HG03064 (cell line): ENCODE measurements around the gene CFAP20.

ENCODE experiments used
- ATAC-seq: cut with Tn5 transposase; IDR thresholded peaks from one replicate; pipeline ENCODE4 v1.9.1; 2021; ENCODE audit warnings: low read depth; ENCODE audit not compliant: unreplicated experiment

The CFAP20 gene

DNA sequence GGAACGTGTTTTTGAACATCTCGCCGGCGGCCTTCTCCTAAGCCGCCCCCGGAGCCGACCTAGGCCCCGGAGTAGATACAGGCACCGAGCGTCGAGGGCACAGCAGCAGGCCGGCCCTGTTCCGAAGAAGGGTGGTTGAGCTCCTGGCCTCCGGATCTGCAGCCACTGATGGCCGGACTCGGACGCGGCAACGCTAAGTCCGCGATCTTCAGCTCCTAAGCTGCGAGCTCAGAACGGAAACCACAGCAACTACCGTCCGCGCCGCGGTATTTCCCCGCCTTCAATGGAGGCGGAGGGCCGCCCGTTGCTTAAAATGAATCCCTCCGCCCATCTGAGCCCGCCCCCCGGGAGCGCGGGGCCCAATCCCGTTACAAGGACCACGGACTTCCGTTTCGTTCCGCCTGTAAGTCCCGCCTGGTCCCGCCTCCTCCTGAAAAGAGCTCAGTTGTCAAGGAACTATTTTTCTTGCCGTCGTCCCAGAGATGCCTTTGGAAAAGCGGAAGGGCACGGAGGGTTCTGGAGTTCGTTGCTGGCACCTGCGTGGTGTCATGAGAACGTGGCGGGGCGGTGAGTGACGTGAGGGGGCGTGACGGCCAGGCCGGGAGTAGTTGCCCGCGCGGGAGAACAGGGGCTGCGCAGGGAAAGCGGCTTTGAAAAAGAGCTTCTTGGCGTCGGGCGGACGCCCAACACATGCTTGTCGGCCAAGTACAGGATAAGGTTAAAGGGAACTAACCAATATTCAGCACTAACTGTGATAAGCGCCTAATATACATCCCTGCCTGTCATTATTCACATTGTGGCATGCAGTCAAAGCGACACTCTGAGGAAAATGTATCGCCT lies at the start of gene CFAP20:
Gene CFAP20, minus strand, starts transcription at position 285 of the 840 bp plus-strand sequence. Its CDS starts 266 bp downstream, at position 19.
- peak; percentile 85 for ATAC-seq

DNA sequence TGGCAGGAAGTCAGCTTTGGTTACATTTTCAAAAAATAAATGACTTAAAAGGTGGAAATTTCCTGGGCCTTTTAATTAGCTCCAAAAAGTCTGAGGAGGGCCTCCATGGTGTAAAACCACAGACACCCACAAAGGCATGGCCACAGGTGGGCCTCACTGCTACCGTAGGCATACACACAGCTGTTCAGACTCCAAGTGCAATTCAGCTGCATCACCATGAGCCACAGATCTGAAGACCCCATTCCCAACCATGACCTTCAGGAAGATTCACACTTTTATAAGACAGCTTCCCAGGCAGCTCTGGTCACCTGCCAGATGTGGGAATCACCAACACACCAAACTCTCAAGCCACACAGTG lies 48.2 kb upstream of the CFAP20 start:
- no peak for ATAC-seq

DNA sequence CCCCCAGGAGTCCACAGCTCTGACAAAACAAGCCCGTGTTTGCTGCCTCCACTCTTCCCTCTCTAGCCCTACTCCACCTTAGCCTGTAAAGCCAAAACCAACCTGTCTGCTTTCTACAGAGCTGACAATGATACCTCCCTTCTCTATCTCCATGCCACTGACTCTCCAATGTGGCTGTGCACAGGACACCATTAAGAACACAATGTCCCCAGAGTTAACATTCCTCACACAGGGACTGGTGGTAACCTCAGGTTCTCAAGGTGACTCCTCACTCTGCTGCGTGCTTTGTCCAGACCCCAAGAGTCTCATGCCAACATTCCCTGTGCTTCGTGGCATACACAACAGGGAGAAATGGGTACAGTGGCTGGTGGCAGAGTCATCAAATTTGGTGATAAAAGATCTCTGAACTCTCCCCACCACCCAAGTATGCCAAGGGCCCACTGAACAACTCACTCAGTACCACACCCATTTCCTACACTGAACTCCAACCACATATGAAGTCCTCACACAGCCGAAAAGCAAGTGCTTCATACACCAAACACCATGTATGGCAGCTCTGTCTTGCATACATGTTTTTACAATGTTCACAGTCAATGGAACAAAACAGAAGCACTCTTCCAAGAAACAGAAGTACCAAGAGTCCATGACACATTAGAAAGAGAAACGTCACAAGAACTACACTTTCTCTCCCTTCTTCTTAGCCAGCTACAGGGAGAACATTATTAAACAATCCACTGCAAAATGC lies 47.6 kb upstream of the CFAP20 start:
- no peak for ATAC-seq

DNA sequence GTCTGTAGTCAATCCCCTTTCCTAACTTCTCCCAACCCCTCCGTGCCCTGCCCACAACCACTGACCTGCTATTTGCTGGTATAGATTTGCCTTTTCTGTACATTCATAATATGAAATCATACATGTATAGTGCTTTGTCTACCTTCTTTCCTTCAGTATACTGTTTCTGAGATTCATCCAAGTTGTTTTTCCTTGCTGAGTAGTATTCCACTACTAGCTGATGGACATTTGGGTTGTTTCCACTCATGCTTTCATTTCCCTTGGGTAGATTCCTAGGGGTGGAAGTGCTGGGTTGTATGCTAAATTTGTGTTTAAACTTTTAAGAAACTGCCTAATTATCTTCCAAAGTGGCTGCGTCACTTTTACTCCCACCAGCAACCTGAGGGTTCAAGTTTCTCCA lies 41.0 kb upstream of the CFAP20 start:
- ATAC-seq, result no peak

DNA sequence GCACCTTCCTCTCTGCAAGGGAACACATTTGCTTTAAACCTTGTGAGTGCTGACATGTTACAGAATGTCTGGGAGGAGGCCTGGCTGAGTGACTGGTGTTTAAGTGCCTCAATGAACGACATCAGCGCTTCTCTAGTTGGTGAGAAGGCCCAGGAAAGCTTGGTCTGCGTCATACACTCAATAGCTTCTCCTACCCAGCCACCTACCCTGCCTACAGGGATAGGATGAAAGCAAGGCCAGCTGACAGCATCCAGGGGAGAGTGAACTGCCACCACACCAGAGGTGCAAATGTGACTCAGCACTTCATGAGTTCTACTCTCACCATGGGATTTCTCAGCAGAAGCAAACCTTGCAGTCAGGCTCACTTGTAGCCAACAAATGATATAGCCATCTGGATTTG lies 31.7 kb upstream of the CFAP20 start:
- no peak for ATAC-seq

DNA sequence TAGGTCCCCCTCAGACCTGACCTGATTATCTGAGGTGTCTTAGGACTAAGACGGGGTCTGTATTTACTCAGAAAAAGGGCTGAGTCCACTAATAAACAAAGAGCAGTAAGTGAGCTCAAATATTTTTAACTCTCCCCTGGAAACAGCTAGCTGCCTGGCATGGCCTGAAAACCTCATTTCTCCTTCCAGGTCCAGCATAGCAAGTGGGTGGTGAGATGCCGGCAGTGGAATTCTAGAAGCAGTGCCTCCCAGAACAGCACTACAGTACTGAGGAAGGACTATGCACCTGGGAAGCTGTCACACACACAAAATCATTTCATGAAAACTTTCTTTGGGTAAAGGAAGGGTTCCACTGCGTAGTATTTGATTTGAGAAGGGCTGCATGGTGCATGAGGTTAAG lies 29.5 kb upstream of the CFAP20 start:
- ATAC-seq, result no peak

DNA sequence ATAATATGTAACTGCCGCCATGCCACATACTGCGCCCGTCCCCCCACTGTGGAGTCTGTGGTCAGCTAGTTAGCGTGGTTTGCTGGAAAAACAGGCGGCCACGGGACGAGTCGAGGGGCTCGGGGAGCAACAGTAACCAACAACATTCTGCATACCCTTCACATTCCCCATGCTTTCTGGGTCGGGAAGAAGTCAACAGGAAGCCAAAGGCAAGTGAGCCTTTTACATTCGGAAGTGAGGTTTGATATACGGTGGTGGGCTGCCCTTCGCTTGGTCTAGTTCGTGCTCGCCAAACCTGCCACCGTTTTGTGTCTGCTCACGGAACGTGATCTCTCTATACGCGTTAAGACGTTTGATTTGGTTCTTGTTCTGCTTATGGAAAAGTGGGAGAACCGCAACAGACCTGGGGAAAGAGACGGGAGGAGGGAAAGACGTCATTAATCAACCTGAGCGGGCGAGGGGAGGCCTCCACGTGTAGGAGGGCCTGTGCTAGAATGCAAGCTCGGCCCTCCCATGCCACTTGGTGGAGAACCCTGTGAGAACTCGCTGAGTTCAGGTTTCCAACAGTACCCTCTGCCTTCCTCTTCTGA lies 28.9 kb upstream of the CFAP20 start:
- no peak for ATAC-seq

DNA sequence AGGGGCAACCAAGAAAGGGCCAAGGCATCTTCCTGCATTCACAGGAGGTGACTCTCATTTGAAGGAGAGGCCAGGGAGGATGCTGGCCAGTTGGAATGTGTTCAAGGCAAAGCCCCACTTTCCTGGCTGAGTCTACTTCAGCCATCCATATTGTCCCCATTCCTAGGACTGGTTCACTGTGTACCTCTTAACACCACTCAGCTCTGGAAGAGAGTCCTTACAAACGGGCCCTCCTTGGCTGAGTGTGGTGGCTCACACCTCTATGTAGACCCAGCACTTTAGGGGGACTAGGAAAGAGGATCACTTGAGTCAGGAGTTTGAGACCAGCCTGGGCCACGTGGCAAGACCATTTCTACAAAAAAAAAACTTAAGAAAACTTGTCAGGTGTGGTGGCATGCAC lies 28.1 kb upstream of the CFAP20 start:
- ATAC-seq, result no peak

DNA sequence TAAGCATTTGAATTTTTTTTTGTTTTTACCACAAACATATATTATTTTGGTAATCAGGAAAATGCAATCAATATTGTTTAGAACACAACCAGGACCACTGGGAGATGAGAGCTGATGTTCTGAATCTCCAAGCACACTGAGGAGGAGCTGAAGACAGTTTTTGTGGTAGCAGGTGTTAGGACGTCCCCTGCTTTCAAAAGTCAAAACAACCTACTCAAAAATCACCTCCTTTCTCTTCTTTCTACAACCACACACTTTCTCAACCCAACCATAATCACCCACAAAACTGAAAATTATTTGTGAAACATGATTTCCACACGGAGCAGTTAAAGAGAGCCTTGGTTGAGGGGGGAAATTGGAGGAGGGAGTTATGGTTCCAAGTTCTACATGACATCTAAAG lies 26.7 kb upstream of the CFAP20 start:
- ATAC-seq, result no peak

DNA sequence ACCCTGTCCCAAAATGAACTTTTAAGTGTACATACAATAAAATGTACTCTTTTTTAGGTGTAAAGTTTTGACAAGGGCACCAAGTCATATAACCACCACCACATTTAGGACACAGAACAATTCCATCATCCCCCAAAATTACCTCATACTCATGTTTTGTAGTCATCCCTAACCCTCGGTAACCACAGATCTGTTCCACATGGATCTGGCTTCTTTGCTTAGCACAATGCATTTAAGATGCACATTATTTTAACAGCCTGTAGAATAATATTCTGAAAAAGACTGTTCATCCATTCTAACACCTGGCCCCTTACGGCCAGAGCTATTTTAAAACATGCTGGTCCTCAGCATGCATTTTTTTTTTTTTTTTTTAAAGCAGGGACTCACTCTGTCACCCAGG lies 25.2 kb upstream of the CFAP20 start:
- ATAC-seq, result no peak

DNA sequence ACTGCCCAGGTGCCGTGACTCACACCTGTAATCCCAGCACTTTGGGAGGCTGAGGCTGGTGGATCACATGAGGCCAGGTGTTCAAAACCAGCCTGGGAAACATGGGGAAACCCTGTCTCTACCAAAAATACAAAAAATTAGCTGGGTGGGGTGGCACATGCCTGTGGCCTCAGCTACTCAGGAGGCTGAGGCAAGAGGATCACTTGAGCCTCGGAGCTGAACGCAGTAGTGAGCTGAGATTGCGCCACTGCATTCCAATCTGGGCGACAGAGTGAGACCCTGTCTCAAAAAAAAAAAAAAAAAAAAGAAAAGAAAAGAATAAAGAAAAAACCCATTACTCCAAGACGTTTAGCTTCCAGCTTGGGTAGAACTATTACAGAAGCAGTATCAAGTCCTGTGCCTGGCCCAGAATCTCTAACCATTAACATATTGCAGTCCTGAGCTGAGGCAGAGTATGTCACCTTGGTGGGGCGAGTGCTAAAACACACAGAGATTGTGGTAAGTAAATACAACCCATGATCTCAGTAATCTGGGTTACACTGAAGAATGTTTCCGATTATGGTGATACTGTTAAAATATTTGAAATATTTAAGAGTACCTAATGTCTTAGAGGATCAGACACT lies 23.2 kb upstream of the CFAP20 start:
- ATAC-seq, result no peak

DNA sequence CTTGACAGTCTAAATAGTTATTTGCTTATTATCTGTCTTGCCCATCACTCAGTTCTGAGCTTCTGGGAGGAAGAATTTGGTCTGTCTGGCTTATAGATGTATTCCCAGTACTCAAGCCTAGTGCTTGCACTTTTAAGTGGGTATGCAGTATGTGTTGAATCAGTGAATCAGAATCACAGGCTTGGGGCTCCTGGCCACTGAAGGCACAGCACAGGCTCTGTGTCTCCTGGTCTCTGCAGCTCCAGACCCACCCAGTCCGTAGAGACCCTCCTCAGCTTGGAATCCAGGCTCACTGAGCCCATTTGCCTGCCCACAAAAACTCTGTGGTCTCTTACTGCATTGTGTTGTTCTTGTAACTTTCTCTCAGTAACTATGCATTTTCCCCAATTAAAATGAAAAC lies 19.3 kb upstream of the CFAP20 start:
- no peak for ATAC-seq

DNA sequence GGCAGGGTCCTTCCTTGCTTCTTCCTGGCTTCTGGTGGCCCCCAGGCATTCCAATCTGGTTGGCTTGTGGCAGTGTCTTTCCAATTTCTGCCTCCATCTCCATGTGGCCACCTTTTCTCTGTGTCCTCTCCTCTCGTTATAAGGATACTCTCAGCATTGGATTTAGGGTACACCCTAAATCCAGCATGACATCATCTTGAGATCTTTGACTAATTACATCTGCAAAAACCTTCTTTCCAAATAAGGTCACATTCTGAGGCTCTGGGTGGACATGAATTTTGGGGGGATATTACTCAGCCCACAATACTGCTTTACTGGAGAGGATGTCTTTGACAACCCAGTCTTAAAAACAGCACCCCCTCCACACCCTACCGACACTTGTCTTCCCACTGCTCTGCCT lies 18.9 kb upstream of the CFAP20 start:
- no peak for ATAC-seq

DNA sequence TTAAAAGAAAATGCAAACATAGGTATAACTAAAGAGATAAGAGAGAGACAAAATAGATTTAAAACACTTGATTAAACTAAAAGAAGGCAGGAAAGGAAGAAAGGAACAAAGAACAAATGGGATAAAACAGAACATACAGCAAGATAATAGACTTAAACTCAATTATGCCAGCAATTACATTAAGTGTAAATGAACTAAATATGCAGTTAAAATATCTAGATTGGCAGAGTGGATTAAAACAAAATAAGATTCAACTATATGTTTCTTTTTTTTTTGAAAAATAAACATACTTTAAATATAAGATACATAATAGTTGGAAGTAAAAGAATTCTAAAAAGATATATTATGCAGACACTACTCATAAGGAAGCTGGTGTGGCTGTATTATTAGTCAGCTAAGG lies 9.7 kb upstream of the CFAP20 start:
- no peak for ATAC-seq

DNA sequence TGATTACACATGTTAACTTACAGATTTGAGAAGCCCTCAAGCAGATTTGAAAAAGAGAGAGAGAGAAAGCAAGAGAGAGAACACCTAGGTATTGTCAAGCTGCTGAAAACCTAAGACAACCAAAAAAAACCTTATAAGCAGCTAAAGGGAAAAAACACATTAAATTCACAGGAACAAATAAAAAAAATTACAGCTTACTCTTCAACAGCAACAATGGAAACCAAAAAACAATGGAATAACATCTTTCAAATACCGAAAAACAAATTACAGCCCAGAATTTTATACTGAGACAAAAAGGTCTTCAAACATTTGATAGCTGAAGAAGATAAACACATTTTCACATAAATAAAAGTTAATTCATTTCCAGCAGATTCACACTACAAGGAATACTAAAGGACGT lies 8.4 kb upstream of the CFAP20 start:
- no peak for ATAC-seq

DNA sequence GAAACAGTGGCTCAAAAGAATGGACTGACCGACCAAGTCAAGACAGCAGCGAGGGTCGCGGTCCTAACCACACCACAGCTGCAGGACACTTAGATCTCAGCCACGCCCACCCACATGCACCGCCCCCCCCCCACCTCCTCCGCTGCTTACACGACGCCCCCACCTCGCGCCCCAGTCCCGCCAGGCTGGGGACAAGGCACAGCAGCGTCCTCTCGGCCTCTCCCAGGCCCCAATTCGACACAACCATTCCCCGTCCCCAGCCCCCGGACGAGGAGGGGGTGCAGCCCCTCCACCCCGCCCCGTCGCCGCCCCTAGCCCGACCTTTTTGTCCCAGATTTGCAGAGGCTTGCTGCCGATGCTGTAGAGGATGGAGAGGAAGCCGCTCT lies 477 bp downstream of the CFAP20 start:
- ATAC-seq, result no peak

DNA sequence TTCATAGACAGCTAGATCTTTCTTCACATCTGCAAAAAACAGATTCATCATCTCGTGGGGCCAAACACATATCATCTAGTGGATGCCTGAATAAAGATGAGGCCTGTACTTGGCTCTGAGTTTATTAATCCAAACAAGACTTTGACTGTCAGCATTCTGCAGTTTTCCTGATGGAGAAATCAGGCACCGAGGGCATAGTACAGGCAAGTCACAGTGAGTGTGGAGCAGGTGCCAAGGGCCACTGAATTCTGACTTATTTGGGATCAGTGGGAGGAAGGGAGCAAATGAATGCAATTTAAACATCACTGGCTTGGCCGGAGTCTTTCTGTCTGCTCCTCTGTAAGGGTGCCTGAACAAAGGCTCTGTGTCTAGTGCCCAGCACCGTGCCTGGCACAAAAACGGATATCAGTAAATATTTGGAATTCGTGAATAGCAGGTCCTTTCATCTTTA lies 975 bp downstream of the CFAP20 start:
- no peak for ATAC-seq

DNA sequence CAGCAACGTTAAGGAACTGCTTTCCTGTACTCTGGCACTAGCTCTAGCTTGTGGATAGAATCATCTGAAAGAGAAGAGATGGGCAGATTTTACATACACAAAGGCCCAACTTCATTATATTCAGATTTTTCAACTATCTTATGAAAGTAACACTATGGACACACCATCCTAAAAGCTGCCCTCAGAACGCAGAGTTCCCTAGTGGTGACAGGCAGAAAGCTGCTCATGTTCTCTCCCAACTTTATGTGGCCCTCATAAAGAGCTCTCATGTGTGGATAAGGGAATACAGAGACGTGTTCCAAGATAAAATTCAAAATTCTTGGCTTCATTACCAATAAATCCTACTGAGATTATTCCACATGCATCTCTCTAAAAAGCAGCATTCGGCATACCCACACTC lies 1.5 kb downstream of the CFAP20 start:
- ATAC-seq, result no peak

DNA sequence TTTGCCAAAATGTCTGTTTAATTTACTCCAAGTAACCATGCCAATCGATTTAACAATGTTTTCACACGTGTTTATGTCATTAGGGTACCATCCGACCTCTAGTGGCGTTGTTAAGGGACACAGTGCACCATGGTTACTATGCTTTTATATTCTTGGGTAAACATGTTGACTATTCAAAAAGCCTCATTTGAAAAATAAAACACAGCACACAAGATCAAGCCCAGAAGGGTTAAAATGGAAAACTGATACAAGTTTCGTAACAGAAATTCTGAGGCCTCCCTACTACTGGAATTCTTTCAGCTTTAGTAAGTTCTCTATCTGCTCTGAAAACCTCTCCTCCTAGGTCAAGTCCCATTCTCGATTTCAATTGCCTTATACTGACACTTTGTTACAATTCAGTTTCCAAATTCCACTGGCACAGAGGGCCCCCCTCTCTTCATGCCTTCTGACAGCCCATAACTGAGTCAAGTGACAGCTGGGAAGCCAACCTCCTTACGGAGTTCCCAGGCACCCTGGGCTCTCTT lies 2.1 kb downstream of the CFAP20 start:
- ATAC-seq, result no peak

DNA sequence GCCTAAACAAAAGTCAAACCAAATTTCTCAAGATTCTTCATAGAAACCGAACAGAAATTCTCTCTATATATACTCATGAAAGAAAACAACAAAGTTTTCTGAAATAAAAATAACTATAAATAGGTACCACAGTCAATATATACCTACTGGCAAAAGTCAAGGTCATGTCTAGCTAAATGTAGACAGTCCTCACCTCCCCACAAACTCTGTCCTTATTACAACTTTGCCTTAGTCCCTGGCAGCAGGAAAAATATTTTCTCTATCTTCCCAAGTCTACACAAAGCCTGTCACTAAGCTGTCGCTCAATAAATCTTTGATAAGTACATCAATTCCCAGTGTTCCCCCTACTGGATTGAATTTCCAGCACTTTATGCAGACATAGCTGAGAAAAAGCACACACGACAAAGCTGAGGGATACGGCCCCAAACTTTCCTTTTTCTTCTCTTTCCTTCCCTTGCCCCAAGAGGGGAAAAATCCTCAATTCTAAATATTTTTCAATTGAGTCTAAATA lies 2.7 kb downstream of the CFAP20 start:
- ATAC-seq, result no peak
